Hepatocyte (in vitro differentiated cells): Measurements from ENCODE around the gene BCAR1. TPM values are rescaled to one million over a fixed set of nuclear protein-coding genes. Genes with fewer than 3 reads are reported as not detected.

Source experiments
- DNase-seq: peaks from one replicate; pipeline ENCODE4 v3.0.0-alpha.2; 2016; ENCODE audit warnings: low spot score
- H2AFZ ChIP-seq: fragments of 200-600 bp; sonication (generic); 2 replicates; pipeline ENCODE4 v1.6.0; 2016; ENCODE audit warnings: antibody characterized with exemption, mild to moderate bottlenecking
- H3K27ac ChIP-seq: fragments of 200-600 bp; sonication (generic); 2 replicates; pipeline ENCODE4 v1.5.1; 2016; ENCODE audit warnings: mild to moderate bottlenecking
- H3K27me3 ChIP-seq: fragments of 200-600 bp; sonication (generic); 2 replicates; pipeline ENCODE4 v1.6.1; 2016
- H3K36me3 ChIP-seq: fragments of 200-600 bp; sonication (generic); replicated peaks from 2 replicates; pipeline ENCODE4 v1.5.1; 2016; ENCODE audit warnings: low read depth; ENCODE audit not compliant: insufficient read depth
- H3K4me1 ChIP-seq: fragments of 200-600 bp; sonication (generic); 2 replicates; pipeline ENCODE4 v1.5.1; 2016; ENCODE audit warnings: mild to moderate bottlenecking, moderate library complexity; ENCODE audit not compliant: insufficient read depth
- H3K4me2 ChIP-seq: fragments of 200-600 bp; sonication (generic); 2 replicates; pipeline ENCODE4 v1.6.0; 2016
- H3K4me3 ChIP-seq: fragments of 200-600 bp; sonication (generic); 2 replicates; pipeline ENCODE4 v1.5.1; 2016; ENCODE audit warnings: mild to moderate bottlenecking
- H3K79me2 ChIP-seq: fragments of 200-600 bp; sonication (generic); 2 replicates; pipeline ENCODE4 v1.6.0; 2017; ENCODE audit warnings: mild to moderate bottlenecking
- H3K9me2 ChIP-seq: fragments of 200-600 bp; sonication (generic); replicated peaks from 2 replicates; pipeline ENCODE4 v1.6.0; 2017; ENCODE audit warnings: mild to moderate bottlenecking; ENCODE audit not compliant: insufficient read depth
- H3K9me3 ChIP-seq: fragments of 200-600 bp; sonication (generic); 2 replicates; pipeline ENCODE4 v1.5.1; 2016; ENCODE audit warnings: low read depth, mild to moderate bottlenecking
- H4K20me1 ChIP-seq: fragments of 200-600 bp; sonication (generic); 2 replicates; pipeline ENCODE4 v1.6.0; 2016; ENCODE audit warnings: mild to moderate bottlenecking; ENCODE audit not compliant: insufficient read depth, poor library complexity, severe bottlenecking
- CTCF ChIP-seq: fragments of 200-600 bp; sonication (generic); IDR thresholded peaks from 2 replicates; pipeline ENCODE4 v1.5.1; 2016; ENCODE audit warnings: antibody characterized with exemption, mild to moderate bottlenecking; ENCODE audit not compliant: poor library complexity
- EZH2 ChIP-seq: fragments of 200-600 bp; sonication (generic); IDR thresholded peaks from 2 replicates; pipeline ENCODE4 v1.6.1; 2016; ENCODE audit warnings: antibody characterized with exemption, mild to moderate bottlenecking, borderline replicate concordance
- EZH2phosphoT487 ChIP-seq: fragments of 200-600 bp; sonication (generic); IDR thresholded peaks from one replicate; pipeline ENCODE4 v1.6.1; 2018; ENCODE audit warnings: antibody characterized with exemption, mild to moderate bottlenecking, low read depth, moderate library complexity; ENCODE audit not compliant: unreplicated experiment, severe bottlenecking
- whole genome bisulfite sequencing: methylation state at CpG from one replicate; pipeline ENCODE4 v1.1.6; 2016; ENCODE audit warnings: low lambda C conversion rate; ENCODE audit errors: missing lambda C conversion rate; 5-methylcytosine and 5-hydroxymethylcytosine counted together
- polyA plus RNA-seq: library from polyadenylated mRNA; unstranded; fragments of >200 nt; fragmentation: Nextera tagmentation; extraction: Ambion mirVana; gene quantifications from 2 replicates; pipeline ENCODE4 v1.2.1, GENCODE V29; 2016
- total RNA-seq: library from RNA; depleted of rRNA; stranded (reverse); fragments of >200 nt; gene quantifications from 2 replicates; pipeline ENCODE4 v1.2.3, GENCODE V29; 2014

Gene BCAR1
- total and polyA plus RNA-seq, 2 experiments from 2014 or later = 77.3 to 112 TPM

GRCh38 chr16:75204410-75204758 is 47.0 kb downstream of the BCAR1 start:
- no peak overlapping the region for H3K27ac ChIP-seq
- H4K20me1 ChIP-seq = no peaks in the 10 kb centered on the region
- no peaks in the 10 kb centered on the region for H3K27me3 ChIP-seq
- no peaks in the 10 kb centered on the region for H3K79me2 ChIP-seq
- no peaks in the 10 kb centered on the region for H3K9me3 ChIP-seq
- H3K36me3 ChIP-seq = no peaks in the 10 kb centered on the region
- no peaks in the 10 kb centered on the region for H3K4me1 ChIP-seq
- no peak overlapping the region for H2AFZ ChIP-seq
- no peak overlapping the region for H3K4me3 ChIP-seq
- TF ChIP-seq CTCF (no peak), EZH2 (no peak), EZH2phosphoT487 (no peak)
- WGBS = 97% methylated on average over 4 of the region's 6 CpGs
- no peak overlapping the region for H3K4me2 ChIP-seq
- no peak for DNase-seq
- no peaks in the 10 kb centered on the region for H3K9me2 ChIP-seq

- no peaks in the 10 kb centered on the region for H3K9me2 ChIP-seq
- H3K4me1 ChIP-seq = no peaks in the 10 kb centered on the region
- H3K27me3 ChIP-seq = no peaks in the 10 kb centered on the region
- no peaks in the 10 kb centered on the region for H4K20me1 ChIP-seq
- no peak for DNase-seq
- no peaks in the 10 kb centered on the region for H3K36me3 ChIP-seq
- TF ChIP-seq EZH2 = no peak
- no peak for TF ChIP-seq EZH2phosphoT487
- TF ChIP-seq CTCF = no peak
- no peaks in the 10 kb centered on the region for H3K9me3 ChIP-seq
- no peak overlapping the region for H3K27ac ChIP-seq
- H3K4me3 ChIP-seq = no peak overlapping the region
- WGBS = 85% methylated on average over 13 of the region's 13 CpGs
- no peak overlapping the region for H2AFZ ChIP-seq
- no peaks in the 10 kb centered on the region for H3K79me2 ChIP-seq
- no peak overlapping the region for H3K4me2 ChIP-seq
Measured at GRCh38 chr16:75203667-75204409, 47.6 kb downstream of the BCAR1 start.

GRCh38 chr16:75203096-75203495 is 48.3 kb downstream of the BCAR1 start:
- H2AFZ ChIP-seq = no peak overlapping the region
- H3K27ac ChIP-seq = no peak overlapping the region
- no peak for DNase-seq
- H3K4me2 ChIP-seq = no peak overlapping the region
- TF ChIP-seq EZH2 (no peak), CTCF (no peak), EZH2phosphoT487 (no peak)
- no peaks in the 10 kb centered on the region for H3K9me2 ChIP-seq
- no peaks in the 10 kb centered on the region for H4K20me1 ChIP-seq
- H3K9me3 ChIP-seq = no peaks in the 10 kb centered on the region
- peaks cover under 1% of the 10 kb centered on the region for H3K4me1 ChIP-seq
- no peaks in the 10 kb centered on the region for H3K79me2 ChIP-seq
- H3K27me3 ChIP-seq = no peaks in the 10 kb centered on the region
- WGBS = 87% methylated on average over 12 of the region's 12 CpGs
- no peak overlapping the region for H3K4me3 ChIP-seq
- H3K36me3 ChIP-seq = no peaks in the 10 kb centered on the region
